ENCODE results near the gene ACAD9.

The ACAD9 gene

DNA sequence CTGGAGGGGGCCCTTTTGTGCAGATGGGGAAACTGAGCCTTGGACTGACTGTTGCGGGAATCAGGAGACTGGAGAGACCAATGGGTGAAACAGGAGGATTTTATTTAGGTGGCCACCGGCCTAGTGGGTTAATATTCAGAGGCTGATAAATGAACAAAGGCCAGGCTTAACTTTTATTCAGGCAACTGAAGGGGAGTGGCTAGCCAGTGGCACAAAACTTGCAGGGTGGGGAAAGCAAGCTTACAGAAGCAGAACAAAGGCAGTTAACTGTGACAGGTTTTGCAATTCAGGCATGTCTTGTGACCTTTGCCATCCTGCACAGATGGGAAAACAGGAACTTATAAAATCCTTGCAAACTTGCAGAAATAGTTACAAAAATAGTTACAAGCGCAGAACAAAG lies 24.9 kb upstream of the ACAD9 start:
- no peak overlapping the region for H2AFZ ChIP-seq (ENCODE audit: low read length)
- peaks cover 7% of the 10 kb centered on the region; the same call in 1 of the 2 replicates for H3K36me3 ChIP-seq (ENCODE audit: insufficient read depth, low read length)
- no peak for TF ChIP-seq EZH2 (IDR thresholded peaks at IDR 0.05; ENCODE audit: borderline replicate concordance, low read length)
- TF ChIP-seq, protein P1, sequence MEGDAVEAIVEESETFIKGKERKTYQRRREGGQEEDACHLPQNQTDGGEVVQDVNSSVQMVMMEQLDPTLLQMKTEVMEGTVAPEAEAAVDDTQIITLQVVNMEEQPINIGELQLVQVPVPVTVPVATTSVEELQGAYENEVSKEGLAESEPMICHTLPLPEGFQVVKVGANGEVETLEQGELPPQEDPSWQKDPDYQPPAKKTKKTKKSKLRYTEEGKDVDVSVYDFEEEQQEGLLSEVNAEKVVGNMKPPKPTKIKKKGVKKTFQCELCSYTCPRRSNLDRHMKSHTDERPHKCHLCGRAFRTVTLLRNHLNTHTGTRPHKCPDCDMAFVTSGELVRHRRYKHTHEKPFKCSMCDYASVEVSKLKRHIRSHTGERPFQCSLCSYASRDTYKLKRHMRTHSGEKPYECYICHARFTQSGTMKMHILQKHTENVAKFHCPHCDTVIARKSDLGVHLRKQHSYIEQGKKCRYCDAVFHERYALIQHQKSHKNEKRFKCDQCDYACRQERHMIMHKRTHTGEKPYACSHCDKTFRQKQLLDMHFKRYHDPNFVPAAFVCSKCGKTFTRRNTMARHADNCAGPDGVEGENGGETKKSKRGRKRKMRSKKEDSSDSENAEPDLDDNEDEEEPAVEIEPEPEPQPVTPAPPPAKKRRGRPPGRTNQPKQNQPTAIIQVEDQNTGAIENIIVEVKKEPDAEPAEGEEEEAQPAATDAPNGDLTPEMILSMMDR (IDR thresholded peaks at IDR 0.05; ENCODE audit: low read length): no peak
- H3K9me2 ChIP-seq (ENCODE audit: low read depth, low read length): no peaks in the 10 kb centered on the region
- peaks cover 8% of the 10 kb centered on the region; the same call in 1 of the 2 replicates for H3K27me3 ChIP-seq (ENCODE audit: insufficient read depth, low read length)
- no peaks in the 10 kb centered on the region for H3F3A ChIP-seq (ENCODE audit: insufficient read depth, low read length)
- H3K9ac ChIP-seq (ENCODE audit: low read length): no peak overlapping the region
- H3K4me3 ChIP-seq (ENCODE audit: low read depth, low read length, poor library complexity, severe bottlenecking): no peak overlapping the region
- H3K9me3 ChIP-seq (ENCODE audit: low read length): peaks cover 34% of the 10 kb centered on the region
- no peaks in the 10 kb centered on the region for H3K4me1 ChIP-seq (ENCODE audit: insufficient read depth, low read length, severe bottlenecking)
- no peaks in the 10 kb centered on the region for H3K79me2 ChIP-seq (ENCODE audit: insufficient read depth, low read length)
- no peak overlapping the region for H3K4me2 ChIP-seq (ENCODE audit: low read length)
- H4K20me1 ChIP-seq (ENCODE audit: insufficient read depth, low read length): no peaks in the 10 kb centered on the region
- no peak overlapping the region for H3K27ac ChIP-seq (ENCODE audit: low read depth, low read length, poor library complexity, severe bottlenecking)

DNA sequence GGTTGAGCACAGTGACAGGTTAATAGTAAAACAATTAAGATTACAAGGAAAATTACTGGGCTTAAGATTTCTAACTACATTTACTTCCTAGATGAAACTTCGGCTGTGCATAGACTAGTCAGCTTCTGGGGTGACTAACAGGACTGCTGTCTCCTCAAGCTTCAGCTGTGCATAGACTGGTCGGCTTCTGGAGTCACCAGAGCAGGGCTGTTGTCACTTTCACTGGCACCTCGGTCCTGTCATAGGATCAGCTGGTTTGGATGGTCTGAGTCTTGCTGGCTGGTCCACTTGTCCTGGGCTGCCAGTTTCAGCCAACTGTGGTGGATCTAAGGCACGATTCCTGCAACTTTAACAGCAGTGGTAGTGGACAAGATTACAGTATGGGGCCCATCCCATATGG lies 23.9 kb upstream of the ACAD9 start:
- H3K79me2 ChIP-seq (ENCODE audit: insufficient read depth, low read length): no peaks in the 10 kb centered on the region
- TF ChIP-seq EZH2 (IDR thresholded peaks at IDR 0.05; ENCODE audit: borderline replicate concordance, low read length): no peak
- TF ChIP-seq, protein P1 (IDR thresholded peaks at IDR 0.05; ENCODE audit: low read length): no peak
- no peak overlapping the region for H3K4me3 ChIP-seq (ENCODE audit: low read depth, low read length, poor library complexity, severe bottlenecking)
- H3K9me3 ChIP-seq (ENCODE audit: low read length): peaks cover 45% of the 10 kb centered on the region
- no peak overlapping the region for H3K27ac ChIP-seq (ENCODE audit: low read depth, low read length, poor library complexity, severe bottlenecking)
- no peaks in the 10 kb centered on the region for H3K9me2 ChIP-seq (ENCODE audit: low read depth, low read length)
- H3K4me1 ChIP-seq (ENCODE audit: insufficient read depth, low read length, severe bottlenecking): no peaks in the 10 kb centered on the region
- H3K9ac ChIP-seq (ENCODE audit: low read length): no peak overlapping the region
- H3K27me3 ChIP-seq (ENCODE audit: insufficient read depth, low read length): peaks cover 8% of the 10 kb centered on the region; the same call in 1 of the 2 replicates
- no peak overlapping the region for H2AFZ ChIP-seq (ENCODE audit: low read length)
- no peak overlapping the region for H3K4me2 ChIP-seq (ENCODE audit: low read length)
- H3K36me3 ChIP-seq (ENCODE audit: insufficient read depth, low read length): peaks cover 15% of the 10 kb centered on the region; the same call in 1 of the 2 replicates
- H4K20me1 ChIP-seq (ENCODE audit: insufficient read depth, low read length): no peaks in the 10 kb centered on the region
- no peaks in the 10 kb centered on the region for H3F3A ChIP-seq (ENCODE audit: insufficient read depth, low read length)

DNA sequence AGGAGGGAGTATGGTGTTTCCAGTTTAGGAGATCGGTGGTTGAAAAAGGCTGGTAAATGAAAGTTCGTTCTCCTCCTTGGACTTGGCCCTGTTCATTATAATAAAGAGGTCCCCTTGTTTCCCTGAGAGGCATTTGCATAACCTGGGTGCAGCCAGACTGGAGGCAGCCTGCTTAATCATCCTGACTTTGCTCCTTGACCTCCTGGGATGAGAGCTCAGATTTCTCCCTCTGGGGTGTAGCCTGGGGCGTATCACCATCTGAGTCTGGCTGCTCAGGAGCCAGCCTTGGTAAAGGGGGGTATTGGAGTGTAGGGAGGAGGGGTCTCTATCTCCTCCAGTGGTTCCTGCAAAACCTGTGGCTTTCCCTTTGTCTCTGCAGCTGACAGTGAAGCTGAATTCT lies 21.3 kb upstream of the ACAD9 start:
- H4K20me1 ChIP-seq (ENCODE audit: insufficient read depth, low read length): no peaks in the 10 kb centered on the region
- no peak overlapping the region for H3K4me3 ChIP-seq (ENCODE audit: low read depth, low read length, poor library complexity, severe bottlenecking)
- no peak overlapping the region for H3K27ac ChIP-seq (ENCODE audit: low read depth, low read length, poor library complexity, severe bottlenecking)
- H3K9me3 ChIP-seq (ENCODE audit: low read length): peaks cover 49% of the 10 kb centered on the region
- no peaks in the 10 kb centered on the region for H3K79me2 ChIP-seq (ENCODE audit: insufficient read depth, low read length)
- H2AFZ ChIP-seq (ENCODE audit: low read length): no peak overlapping the region
- no peaks in the 10 kb centered on the region for H3F3A ChIP-seq (ENCODE audit: insufficient read depth, low read length)
- H3K36me3 ChIP-seq (ENCODE audit: insufficient read depth, low read length): peaks cover 23% of the 10 kb centered on the region; the same call in 1 of the 2 replicates
- H3K4me1 ChIP-seq (ENCODE audit: insufficient read depth, low read length, severe bottlenecking): no peaks in the 10 kb centered on the region
- H3K27me3 ChIP-seq (ENCODE audit: insufficient read depth, low read length): peaks cover 8% of the 10 kb centered on the region; the same call in 1 of the 2 replicates
- TF ChIP-seq, protein P1 (IDR thresholded peaks at IDR 0.05; ENCODE audit: low read length): no peak
- no peak for TF ChIP-seq EZH2 (IDR thresholded peaks at IDR 0.05; ENCODE audit: borderline replicate concordance, low read length)
- H3K4me2 ChIP-seq (ENCODE audit: low read length): no peak overlapping the region
- H3K9ac ChIP-seq (ENCODE audit: low read length): no peak overlapping the region
- H3K9me2 ChIP-seq (ENCODE audit: low read depth, low read length): no peaks in the 10 kb centered on the region
